Upper lobe of left lung (tissue), 4 donors: ENCODE results near the gene C4orf54.

Experiments used
- EP300 ChIP-seq, 4 donors: sonication (generic); formaldehyde crosslinking; IDR thresholded peaks; one replicate each; pipeline ENCODE4 v1.5.1; 2017; ENCODE audit warnings: antibody characterized with exemption in 4 of 4, control low read depth in 2 of 4
- POLR2A ChIP-seq, 4 donors: fragments of 450-650 bp; IDR thresholded peaks; one replicate each; pipeline ENCODE4 v1.5.1; 2016 to 2017; ENCODE audit warnings: antibody characterized with exemption in 4 of 4, mild to moderate bottlenecking in 2 of 4
- TF ChIP-seq, protein P1 (sequence below), 6 experiments: fragments of 450-650 bp in 4 of 6; fragments of 200-600 bp in 2 of 6; sonication (generic) in 2 of 6; IDR thresholded peaks; one replicate each; pipeline ENCODE4 v1.5.1; 2016 to 2019; ENCODE audit warnings: antibody characterized with exemption in 6 of 6

DNA sequence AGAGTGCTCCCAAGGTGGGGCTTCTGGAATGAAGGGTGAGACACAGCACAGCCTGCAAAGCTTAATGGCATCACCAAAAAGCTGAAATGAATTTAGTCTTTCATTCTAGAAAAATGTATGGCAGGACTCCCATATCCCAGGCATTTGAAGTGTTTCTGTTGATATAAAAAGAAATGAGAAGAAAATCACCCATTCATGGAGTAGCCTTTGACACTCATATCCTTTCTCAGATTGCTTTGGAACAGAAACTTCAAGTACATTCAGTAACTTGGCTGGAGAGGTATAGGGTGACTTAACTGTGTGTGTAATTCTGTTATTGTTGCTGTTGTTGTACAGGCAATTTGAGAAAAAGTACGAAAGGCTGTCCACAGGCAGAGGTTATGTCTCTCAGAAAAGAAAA is 35.3 kb downstream of the C4orf54 start:
- no peak for TF ChIP-seq EP300 (IDR thresholded peaks at IDR 0.05)
- TF ChIP-seq, protein P1, sequence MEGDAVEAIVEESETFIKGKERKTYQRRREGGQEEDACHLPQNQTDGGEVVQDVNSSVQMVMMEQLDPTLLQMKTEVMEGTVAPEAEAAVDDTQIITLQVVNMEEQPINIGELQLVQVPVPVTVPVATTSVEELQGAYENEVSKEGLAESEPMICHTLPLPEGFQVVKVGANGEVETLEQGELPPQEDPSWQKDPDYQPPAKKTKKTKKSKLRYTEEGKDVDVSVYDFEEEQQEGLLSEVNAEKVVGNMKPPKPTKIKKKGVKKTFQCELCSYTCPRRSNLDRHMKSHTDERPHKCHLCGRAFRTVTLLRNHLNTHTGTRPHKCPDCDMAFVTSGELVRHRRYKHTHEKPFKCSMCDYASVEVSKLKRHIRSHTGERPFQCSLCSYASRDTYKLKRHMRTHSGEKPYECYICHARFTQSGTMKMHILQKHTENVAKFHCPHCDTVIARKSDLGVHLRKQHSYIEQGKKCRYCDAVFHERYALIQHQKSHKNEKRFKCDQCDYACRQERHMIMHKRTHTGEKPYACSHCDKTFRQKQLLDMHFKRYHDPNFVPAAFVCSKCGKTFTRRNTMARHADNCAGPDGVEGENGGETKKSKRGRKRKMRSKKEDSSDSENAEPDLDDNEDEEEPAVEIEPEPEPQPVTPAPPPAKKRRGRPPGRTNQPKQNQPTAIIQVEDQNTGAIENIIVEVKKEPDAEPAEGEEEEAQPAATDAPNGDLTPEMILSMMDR (IDR thresholded peaks at IDR 0.05): no peak
- no peak for TF ChIP-seq POLR2A (IDR thresholded peaks at IDR 0.05)
